ENCODE measurements around the gene CNNM2. TPM values are rescaled to one million over a fixed set of nuclear protein-coding genes. Genes with fewer than 3 reads are reported as not detected.

The CNNM2 gene
- total RNA-seq, 3 donors from 2014 or later (not counting 1 experiment from before 2014, with no cell fraction given) = 8.6 to 18.0 (median 16.7) TPM

GRCh38 chr10:103042908-103043307 lies 124.8 kb downstream of the CNNM2 start:
- 94% methylated on average over 7 of the region's 7 CpGs for WGBS (ENCODE audit: insufficient coverage)

GRCh38 chr10:103044942-103045489 lies 126.9 kb downstream of the CNNM2 start:
- no peak overlapping the region for H3K27ac Mint-ChIP-seq
- no peaks in the 10 kb centered on the region for H3K9me3 ChIP-seq (ENCODE audit: control insufficient read depth, insufficient read depth, low read length)
- ATAC-seq (no peak), DNase-seq (no peak)
- H3K27me3 ChIP-seq (ENCODE audit: control insufficient read depth, insufficient read depth, low read length) = no peaks in the 10 kb centered on the region
- H3K4me3 Mint-ChIP-seq = no peak overlapping the region
- H3K4me3 ChIP-seq (ENCODE audit: low read length) = no peak overlapping the region
- intact Hi-C loops (cut with micrococcal nuclease) = no loop called here
- TF ChIP-seq CTCF (IDR thresholded peaks at IDR 0.05) = no peak
- WGBS (ENCODE audit: insufficient coverage) = 92% methylated on average over 8 of the region's 8 CpGs
- H3K9me3 Mint-ChIP-seq = no peaks in the 10 kb centered on the region
- no peaks in the 10 kb centered on the region for H3K27me3 Mint-ChIP-seq (ENCODE audit: low read depth in 2 of 2)
- no peaks in the 10 kb centered on the region for H3K36me3 Mint-ChIP-seq
- no peak overlapping the region for H3K27ac ChIP-seq (ENCODE audit: low read length)
- no peaks in the 10 kb centered on the region for H3K4me1 Mint-ChIP-seq
- H3K36me3 ChIP-seq (ENCODE audit: control insufficient read depth, insufficient read depth, low read length) = no peaks in the 10 kb centered on the region
- H3K4me1 ChIP-seq (ENCODE audit: control insufficient read depth, insufficient read depth, low read length) = no peaks in the 10 kb centered on the region

More at GRCh38 chr10:103042908-103043307, 124.8 kb downstream of the CNNM2 start:
- no peaks in the 10 kb centered on the region for H3K27me3 ChIP-seq (ENCODE audit: control insufficient read depth, insufficient read depth, low read length)
- ATAC-seq (no peak), DNase-seq (no peak)
- Mint-ChIP-seq H3K27me3 (ENCODE audit: low read depth in 2 of 2) (no peaks in the 10 kb centered on the region), H3K9me3 (no peaks in the 10 kb centered on the region), H3K4me3 (no peak overlapping the region), H3K27ac (no peak overlapping the region), H3K36me3 (no peaks in the 10 kb centered on the region), H3K4me1 (no peaks in the 10 kb centered on the region)
- intact Hi-C loops (cut with micrococcal nuclease) = no loop called here
- H3K36me3 ChIP-seq (ENCODE audit: control insufficient read depth, insufficient read depth, low read length) = no peaks in the 10 kb centered on the region
- no peak overlapping the region for H3K4me3 ChIP-seq (ENCODE audit: low read length)
- no peak for TF ChIP-seq CTCF (IDR thresholded peaks at IDR 0.05)
- H3K9me3 ChIP-seq (ENCODE audit: control insufficient read depth, insufficient read depth, low read length) = no peaks in the 10 kb centered on the region
- no peak overlapping the region for H3K27ac ChIP-seq (ENCODE audit: low read length)
- H3K4me1 ChIP-seq (ENCODE audit: control insufficient read depth, insufficient read depth, low read length) = no peaks in the 10 kb centered on the region

GRCh38 chr10:103045961-103046360 lies 127.9 kb downstream of the CNNM2 start:
- no peaks in the 10 kb centered on the region for H3K36me3 ChIP-seq (ENCODE audit: control insufficient read depth, insufficient read depth, low read length)
- Mint-ChIP-seq H3K36me3 (no peaks in the 10 kb centered on the region), H3K27me3 (ENCODE audit: low read depth in 2 of 2) (no peaks in the 10 kb centered on the region), H3K27ac (no peak overlapping the region), H3K9me3 (no peaks in the 10 kb centered on the region), H3K4me1 (no peaks in the 10 kb centered on the region), H3K4me3 (no peak overlapping the region)
- intact Hi-C loops (cut with micrococcal nuclease) = no loop called here
- H3K4me1 ChIP-seq (ENCODE audit: control insufficient read depth, insufficient read depth, low read length) = no peaks in the 10 kb centered on the region
- WGBS (ENCODE audit: insufficient coverage) = 100% methylated on average over 3 of the region's 3 CpGs
- ATAC-seq (no peak), DNase-seq (no peak)
- H3K27ac ChIP-seq (ENCODE audit: low read length) = no peak overlapping the region
- H3K4me3 ChIP-seq (ENCODE audit: low read length) = no peak overlapping the region
- H3K27me3 ChIP-seq (ENCODE audit: control insufficient read depth, insufficient read depth, low read length) = no peaks in the 10 kb centered on the region
- no peaks in the 10 kb centered on the region for H3K9me3 ChIP-seq (ENCODE audit: control insufficient read depth, insufficient read depth, low read length)
- no peak for TF ChIP-seq CTCF (IDR thresholded peaks at IDR 0.05)

- Mint-ChIP-seq H3K9me3 (no peaks in the 10 kb centered on the region), H3K27ac (no peak overlapping the region), H3K27me3 (ENCODE audit: low read depth in 2 of 2) (no peaks in the 10 kb centered on the region), H3K4me1 (no peaks in the 10 kb centered on the region), H3K4me3 (no peak overlapping the region), H3K36me3 (no peaks in the 10 kb centered on the region)
- H3K27me3 ChIP-seq (ENCODE audit: control insufficient read depth, insufficient read depth, low read length) = no peaks in the 10 kb centered on the region
- ATAC-seq (no peak), DNase-seq (no peak)
- no peak overlapping the region for H3K4me3 ChIP-seq (ENCODE audit: low read length)
- no peak overlapping the region for H3K27ac ChIP-seq (ENCODE audit: low read length)
- no peaks in the 10 kb centered on the region for H3K9me3 ChIP-seq (ENCODE audit: control insufficient read depth, insufficient read depth, low read length)
- intact Hi-C loops (cut with micrococcal nuclease) = no loop called here
- 90% methylated on average over 2 of the region's 3 CpGs for WGBS (ENCODE audit: insufficient coverage)
- no peak for TF ChIP-seq CTCF (IDR thresholded peaks at IDR 0.05)
- no peaks in the 10 kb centered on the region for H3K36me3 ChIP-seq (ENCODE audit: control insufficient read depth, insufficient read depth, low read length)
- H3K4me1 ChIP-seq (ENCODE audit: control insufficient read depth, insufficient read depth, low read length) = no peaks in the 10 kb centered on the region
Measured at GRCh38 chr10:103047381-103047780, 129.3 kb downstream of the CNNM2 start.
